Panc1 (cell line): ENCODE data around the gene TFEC. TPM values are rescaled to one million over a fixed set of nuclear protein-coding genes. Genes with fewer than 3 reads are reported as not detected.

Experiments used
- ATAC-seq: fragments of 200-7000 bp; cut with Tn5 transposase; 2 replicates; pipeline ENCODE4 v1.9.1; 2020; ENCODE audit warnings: mild to moderate bottlenecking, moderate library complexity
- BruUV-seq: library from RNA; stranded (reverse); fragments of 400-500 nt; replicated peaks from 2 replicates; lab custom pipeline; 2021; lab: Mats Ljungman, UMichigan
- CTCF ChIA-PET: fragments of 300-600 bp; sonication (Branson Sonifier 250); formaldehyde crosslinking; loops from one replicate; lab custom pipeline; 2022; ENCODE audit warnings: antibody characterized with exemption; lab: Charles Lee
- POLR2A ChIA-PET: fragments of 300-600 bp; sonication (Branson Sonifier 250); formaldehyde crosslinking; loops from one replicate; lab custom pipeline; 2022; ENCODE audit warnings: antibody characterized with exemption; lab: Charles Lee
- DNase-seq: peaks from one replicate; pipeline ENCODE4 v3.0.0-alpha.2; 2010; ENCODE audit warnings: low read depth, low spot score
- H3K27ac ChIP-seq: 2 replicates; pipeline ENCODE4 v1.5.1; 2011; ENCODE audit warnings: mild to moderate bottlenecking, low read length, inconsistent platforms
- H3K27me3 ChIP-seq: fragments of 200-500 bp; sonication (Bioruptor generic); 2 replicates; pipeline ENCODE4 v1.6.0; 2014; ENCODE audit warnings: low read length, inconsistent platforms; ENCODE audit not compliant: control insufficient read depth, insufficient read depth
- H3K36me3 ChIP-seq: fragments of 200-500 bp; sonication (Bioruptor generic); 2 replicates; pipeline ENCODE4 v1.5.1; 2014; ENCODE audit warnings: inconsistent platforms, mild to moderate bottlenecking, low read length, moderate library complexity; ENCODE audit not compliant: control insufficient read depth, insufficient read depth
- H3K4me1 ChIP-seq: 2 replicates; pipeline ENCODE4 v1.5.1; 2011; ENCODE audit warnings: inconsistent platforms, mild to moderate bottlenecking, low read length, moderate library complexity; ENCODE audit not compliant: control insufficient read depth, insufficient read depth
- H3K4me3 ChIP-seq, 2 experiments: 2 replicates each; pipeline ENCODE4 v1.5.1; 2011 to 2012; ENCODE audit warnings: low read depth in 2 of 2, low read length in 2 of 2, mild to moderate bottlenecking in 2 of 2, inconsistent platforms in 1 of 2, moderate library complexity in 1 of 2
- H3K9me3 ChIP-seq: fragments of 200-500 bp; sonication (Bioruptor generic); 2 replicates; pipeline ENCODE4 v1.5.1; 2014; ENCODE audit warnings: low read depth, mild to moderate bottlenecking, inconsistent platforms, low read length, moderate library complexity; ENCODE audit not compliant: control insufficient read depth, insufficient read depth
- CTCF ChIP-seq: fragments of 450-650 bp; IDR thresholded peaks from 2 replicates; pipeline ENCODE4 v1.5.1; 2017; ENCODE audit warnings: mild to moderate bottlenecking
- POLR2AphosphoS5 ChIP-seq: IDR thresholded peaks from 2 replicates; pipeline ENCODE4 v1.6.1; 2012; ENCODE audit warnings: mild to moderate bottlenecking, low read depth, low read length, moderate library complexity
- REST ChIP-seq, 2 experiments: IDR thresholded peaks; 2 replicates each; pipeline ENCODE4 v1.6.1; 2011 to 2012; ENCODE audit warnings: low read depth in 2 of 2, control low read depth in 1 of 2, low read length in 1 of 2, mild to moderate bottlenecking in 1 of 2, moderate library complexity in 1 of 2; ENCODE audit not compliant: insufficient read depth in 1 of 2
- SIN3A ChIP-seq: IDR thresholded peaks from 2 replicates; pipeline ENCODE4 v1.6.1; 2012; ENCODE audit warnings: low read depth, mild to moderate bottlenecking, low read length, moderate library complexity, borderline replicate concordance; ENCODE audit not compliant: insufficient read depth
- TCF7L2 ChIP-seq: IDR thresholded peaks from 2 replicates; pipeline ENCODE4 v1.6.1; 2011; ENCODE audit warnings: mild to moderate bottlenecking, low read depth, low read length, inconsistent platforms
- in situ Hi-C: cut with HindIII; loops from 2 replicates; pipeline ENCODE4 v1.10.0; 2016; ENCODE audit warnings: low sequenced_read_pairs, low pct_unique_long_range_greater_than_20kb
- intact Hi-C: fragments of 100-400 bp; cut with micrococcal nuclease; formaldehyde crosslinking; loops from one replicate; pipeline ENCODE4 v1.10.0; 2022; ENCODE audit not compliant: unreplicated experiment
- total RNA-seq: library from RNA; stranded (reverse); gene quantifications from one replicate; pipeline ENCODE4 v1.2.1, GENCODE V29; 2021; ENCODE audit not compliant: unreplicated experiment

TFEC gene
- total RNA-seq, 1 experiment from 2014 or later, result not detected

GRCh38 chr7:115914951-115915350 is 115.6 kb downstream of the TFEC start:
- Histone ChIP-seq H3K4me3 (no peak overlapping the region), H3K9me3 (no peaks in the 10 kb centered on the region), H3K27me3 (no peaks in the 10 kb centered on the region), H3K36me3 (no peaks in the 10 kb centered on the region), H3K27ac (no peak overlapping the region), H3K4me1 (no peaks in the 10 kb centered on the region; the same call in 1 of the 2 replicates)
- ChIA-PET CTCF (no interaction called here), POLR2A (no interaction called here)
- in situ Hi-C loops, result no loop called here
- BruUV-seq, result no TSS peak
- no peak for ATAC-seq
- no peak for DNase-seq
- intact Hi-C loops, result loop anchor here (5.0 kb wide), 1 partner anchor 1833 kb away; no protein-coding TSS in a partner anchor
- TF ChIP-seq TCF7L2 (no peak), CTCF (no peak), POLR2AphosphoS5 (no peak)

- H3K4me3 ChIP-seq, result no peak overlapping the region
- in situ Hi-C loops (no loop called here), intact Hi-C loops (loop anchor here (5.0 kb wide), 1 partner anchor 1829 kb away; no protein-coding TSS in a partner anchor)
- BruUV-seq, result no TSS peak
- no peaks in the 10 kb centered on the region for H3K9me3 ChIP-seq
- ATAC-seq, result no peak
- CTCF ChIA-PET, result no interaction called here
- no peaks in the 10 kb centered on the region for H3K36me3 ChIP-seq
- no peaks in the 10 kb centered on the region; the same call in 1 of the 2 replicates for H3K4me1 ChIP-seq
- POLR2A ChIA-PET, result no interaction called here
- no peak for DNase-seq
- no peak for TF ChIP-seq REST (IDR thresholded peaks at IDR 0.05; ENCODE audit: insufficient read depth in 1 of 2, low read depth in 2 of 2, low read length in 1 of 2)
- TF ChIP-seq SIN3A, result no peak
- TF ChIP-seq POLR2AphosphoS5, result no peak
- no peak for TF ChIP-seq CTCF
- H3K27me3 ChIP-seq, result peaks cover 3% of the 10 kb centered on the region; the same call in 1 of the 2 replicates
- H3K27ac ChIP-seq, result no peak overlapping the region
Measured at GRCh38 chr7:115911465-115911864, 119.1 kb downstream of the TFEC start.
